HepG2 (cell line): Measurements from ENCODE around the gene MLN. TPM values are rescaled to one million over a fixed set of nuclear protein-coding genes. Genes with fewer than 3 reads are reported as not detected.
A peak's percentile ranks its signal among the peaks of the same experiment; 100 is the strongest.

ENCODE experiments used
- BHLHE40 ChIP-seq: IDR thresholded peaks from 2 replicates; pipeline ENCODE4 v1.6.1; 2011; ENCODE audit warnings: low read length, improper control_type of control experiment
- FOSL1 ChIP-seq: sonication (generic); formaldehyde crosslinking; IDR thresholded peaks from 2 replicates; pipeline ENCODE4 v1.9.0; 2021; ENCODE audit warnings: missing genetic modification reagents, borderline replicate concordance
- HNRNPL ChIP-seq: fragments of 200-400 bp; formaldehyde crosslinking; IDR thresholded peaks from 2 replicates; pipeline ENCODE4 v1.6.1; 2017; ENCODE audit warnings: mild to moderate bottlenecking, low read depth, low read length
- IKZF4 ChIP-seq: sonication (generic); formaldehyde crosslinking; IDR thresholded peaks from 2 replicates; pipeline ENCODE4 v1.5.1; 2020; ENCODE audit warnings: borderline replicate concordance, mild to moderate bottlenecking, low read depth, missing genetic modification reagents; ENCODE audit errors: not compliant biosample characterization
- PHF5A ChIP-seq: IDR thresholded peaks from one replicate; pipeline ENCODE4 v1.6.1; 2018; ENCODE audit warnings: low read depth, missing genetic modification reagents; ENCODE audit not compliant: unreplicated experiment
- RAD51 ChIP-seq: fragments of 450-650 bp; IDR thresholded peaks from 2 replicates; pipeline ENCODE4 v1.6.1; 2016; ENCODE audit warnings: borderline replicate concordance
- RBM39 ChIP-seq: fragments of 200-400 bp; formaldehyde crosslinking; IDR thresholded peaks from one replicate; pipeline ENCODE4 v1.6.1; 2018; ENCODE audit warnings: antibody characterized with exemption, mild to moderate bottlenecking, low read depth, low read length; ENCODE audit not compliant: poor library complexity, severe bottlenecking
- RCOR2 ChIP-seq: IDR thresholded peaks from 2 replicates; pipeline ENCODE4 v1.6.1; 2016; ENCODE audit warnings: missing biosample characterization, missing genetic modification reagents
- RNF2 ChIP-seq: fragments of 450-650 bp; conservative IDR thresholded peaks from 2 replicates; pipeline ENCODE4 v1.6.1; 2016; ENCODE audit warnings: low read depth
- SALL2 ChIP-seq: sonication (generic); formaldehyde crosslinking; IDR thresholded peaks from 2 replicates; pipeline ENCODE4 v1.8.1; 2023; ENCODE audit warnings: mild to moderate bottlenecking, missing genetic modification reagents, inconsistent platforms
- TCF7L2 ChIP-seq: IDR thresholded peaks from 2 replicates; pipeline ENCODE4 v1.6.1; 2011; ENCODE audit warnings: mild to moderate bottlenecking, low read depth, low read length, moderate library complexity
- ZKSCAN1 ChIP-seq: fragments of 150-350 bp; IDR thresholded peaks from 2 replicates; pipeline ENCODE4 v1.6.1; 2014; ENCODE audit warnings: low read length
- ZNF121 ChIP-seq: sonication (generic); formaldehyde crosslinking; IDR thresholded peaks from 2 replicates; pipeline ENCODE4 v1.5.0; 2020; ENCODE audit warnings: mild to moderate bottlenecking, missing genetic modification reagents
- ZNF230 ChIP-seq: sonication (generic); formaldehyde crosslinking; IDR thresholded peaks from 2 replicates; pipeline ENCODE4 v1.4.0; 2020; ENCODE audit warnings: mild to moderate bottlenecking, missing genetic modification reagents
- ZNF333 ChIP-seq: sonication (generic); formaldehyde crosslinking; IDR thresholded peaks from 2 replicates; pipeline ENCODE4 v1.4.0; 2020; ENCODE audit warnings: mild to moderate bottlenecking, missing genetic modification reagents, borderline replicate concordance
- ZNF549 ChIP-seq: sonication (generic); formaldehyde crosslinking; IDR thresholded peaks from 2 replicates; pipeline ENCODE4 v1.5.0; 2020; ENCODE audit warnings: missing genetic modification reagents
- ZNF564 ChIP-seq: sonication (generic); formaldehyde crosslinking; IDR thresholded peaks from 2 replicates; pipeline ENCODE4 v1.8.1; 2023; ENCODE audit warnings: mild to moderate bottlenecking, missing genetic modification reagents
- ZNF567 ChIP-seq: sonication (generic); formaldehyde crosslinking; IDR thresholded peaks from 2 replicates; pipeline ENCODE4 v1.8.1; 2023; ENCODE audit warnings: mild to moderate bottlenecking, missing genetic modification reagents, borderline replicate concordance
- ZNF644 ChIP-seq: IDR thresholded peaks from 2 replicates; pipeline ENCODE4 v1.6.1; 2016; ENCODE audit warnings: low read depth
- ZNF724P ChIP-seq: sonication (generic); formaldehyde crosslinking; IDR thresholded peaks from 2 replicates; pipeline ENCODE4 v1.8.0; 2022; ENCODE audit warnings: missing genetic modification reagents, borderline replicate concordance
- ZNF777 ChIP-seq: sonication (generic); formaldehyde crosslinking; IDR thresholded peaks from 2 replicates; pipeline ENCODE4 v1.4.0; 2020; ENCODE audit warnings: missing genetic modification reagents
- polyA plus RNA-seq, 8 experiments: library from polyadenylated mRNA; depleted of rRNA in 3 of 8; stranded (reverse) in 7 of 8; unstranded in 1 of 8; fragments of >200 nt; fragmentation: Illumina TruSeq in 4 of 8; extraction: Trizol in 4 of 8; gene quantifications; 2 replicates each; pipeline versions ENCODE4 v1.2.1 to v1.2.3, GENCODE V29; 2011 to 2016; ENCODE audit warnings: low read depth in 4 of 8, missing spikeins in 1 of 8, mixed read lengths in 1 of 8; ENCODE audit not compliant: insufficient read depth in 1 of 8
- total RNA-seq, 5 experiments: library from RNA; depleted of rRNA; stranded (reverse); fragments of >200 nt; fragmentation: Illumina TruSeq; extraction: Trizol; gene quantifications; 2 replicates each; pipeline ENCODE4 v1.2.3, GENCODE V29; 2016; ENCODE audit warnings: low read depth in 1 of 5
- TF ChIP-seq, protein P1 (sequence below): IDR thresholded peaks from 2 replicates; pipeline ENCODE4 v1.6.1; 2016; ENCODE audit warnings: low read depth, borderline replicate concordance
- TF ChIP-seq, protein P2 (sequence below): sonication (generic); formaldehyde crosslinking; IDR thresholded peaks from 2 replicates; pipeline ENCODE4 v1.5.0; 2020; ENCODE audit warnings: mild to moderate bottlenecking, missing genetic modification reagents, borderline replicate concordance
- TF ChIP-seq, protein P3 (sequence below), 2 experiments: IDR thresholded peaks; 2 replicates each; pipeline ENCODE4 v1.6.1; 2011 to 2012; ENCODE audit warnings: low read length in 2 of 2, borderline replicate concordance in 1 of 2, low read depth in 1 of 2, mild to moderate bottlenecking in 1 of 2, moderate library complexity in 1 of 2

MLN gene
- total and polyA plus RNA-seq, 2 of the 13 experiments (the other 11 are each of a cell fraction or from before 2014, with no cell fraction given) = not detected

DNA sequence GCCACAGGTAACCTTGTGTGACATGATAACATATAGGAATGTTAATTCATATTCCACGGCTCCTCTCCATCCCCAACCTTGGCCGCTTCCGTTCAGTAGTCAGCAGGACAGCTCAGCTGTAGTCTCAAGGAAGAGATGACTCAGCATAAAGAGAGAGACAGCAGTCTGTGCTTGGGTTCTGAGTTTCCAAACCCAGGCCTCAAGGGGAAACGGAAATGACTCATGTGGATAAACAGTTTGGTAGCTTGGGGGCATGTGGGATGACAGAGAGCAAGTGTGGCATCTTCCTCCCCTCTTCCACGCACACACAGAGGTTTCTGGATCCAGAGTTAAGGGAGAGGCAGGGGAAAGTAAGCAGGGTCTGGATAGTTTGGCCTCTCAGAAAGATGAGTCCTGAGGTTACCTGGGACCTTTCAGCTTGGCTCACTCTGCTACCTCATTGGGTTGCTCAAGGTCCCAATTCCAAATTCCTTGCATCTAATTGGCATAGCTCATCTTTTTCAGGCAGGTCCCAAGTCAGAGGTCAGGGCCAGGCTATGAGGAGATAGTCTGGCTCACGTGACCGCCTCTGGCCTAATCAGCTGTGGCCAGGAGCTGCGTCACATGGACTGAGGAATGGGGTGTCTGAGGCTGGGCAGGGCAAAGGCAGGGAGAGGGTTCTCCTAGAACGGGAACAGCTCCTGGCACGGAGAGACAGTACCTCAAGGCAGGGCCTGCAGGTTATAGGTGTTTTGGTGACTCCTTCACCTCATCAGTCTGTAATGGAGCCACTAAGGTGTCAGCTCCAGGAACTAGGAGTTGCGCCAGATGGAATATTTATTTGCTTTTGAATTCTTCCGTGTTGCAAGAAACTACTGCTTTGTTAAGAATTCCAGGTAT lies 36.5 kb upstream of the MLN start (continued):
- 0 out of 2 replicates have a peak, but pooled peaks have one; percentile 38 for TF ChIP-seq ZNF567 (CRISPR knock-in tag)
- no peak for TF ChIP-seq ZKSCAN1
- TF ChIP-seq ZNF230 (CRISPR knock-in tag) = no peak
- peak; percentile 96 for TF ChIP-seq FOSL1 (CRISPR knock-in tag)
- no peak; the same call in 1 of the 2 replicates for TF ChIP-seq ZNF644 (CRISPR knock-in tag)
- no peak for TF ChIP-seq RBM39
- no peak for TF ChIP-seq ZNF549
- peak; percentile 84 for TF ChIP-seq ZNF121 (CRISPR knock-in tag)
- TF ChIP-seq ZNF564 (CRISPR knock-in tag) = peak; percentile 87
- TF ChIP-seq ZNF333 (CRISPR knock-in tag) = 0 out of 2 replicates have a peak, but pooled peaks have one; percentile 43
- peak; percentile 91 for TF ChIP-seq RAD51
- no peak for TF ChIP-seq HNRNPL
- TF ChIP-seq, protein P1, sequence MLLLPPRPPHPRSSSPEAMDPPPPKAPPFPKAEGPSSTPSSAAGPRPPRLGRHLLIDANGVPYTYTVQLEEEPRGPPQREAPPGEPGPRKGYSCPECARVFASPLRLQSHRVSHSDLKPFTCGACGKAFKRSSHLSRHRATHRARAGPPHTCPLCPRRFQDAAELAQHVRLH (CRISPR knock-in tag) = 0 out of 2 replicates have a peak, but pooled peaks have one; percentile 20
- TF ChIP-seq ZNF724P (CRISPR knock-in tag) = peak; percentile 54; the same call in 1 of the 2 replicates
- TF ChIP-seq TCF7L2 = no peak
- TF ChIP-seq, protein P2, sequence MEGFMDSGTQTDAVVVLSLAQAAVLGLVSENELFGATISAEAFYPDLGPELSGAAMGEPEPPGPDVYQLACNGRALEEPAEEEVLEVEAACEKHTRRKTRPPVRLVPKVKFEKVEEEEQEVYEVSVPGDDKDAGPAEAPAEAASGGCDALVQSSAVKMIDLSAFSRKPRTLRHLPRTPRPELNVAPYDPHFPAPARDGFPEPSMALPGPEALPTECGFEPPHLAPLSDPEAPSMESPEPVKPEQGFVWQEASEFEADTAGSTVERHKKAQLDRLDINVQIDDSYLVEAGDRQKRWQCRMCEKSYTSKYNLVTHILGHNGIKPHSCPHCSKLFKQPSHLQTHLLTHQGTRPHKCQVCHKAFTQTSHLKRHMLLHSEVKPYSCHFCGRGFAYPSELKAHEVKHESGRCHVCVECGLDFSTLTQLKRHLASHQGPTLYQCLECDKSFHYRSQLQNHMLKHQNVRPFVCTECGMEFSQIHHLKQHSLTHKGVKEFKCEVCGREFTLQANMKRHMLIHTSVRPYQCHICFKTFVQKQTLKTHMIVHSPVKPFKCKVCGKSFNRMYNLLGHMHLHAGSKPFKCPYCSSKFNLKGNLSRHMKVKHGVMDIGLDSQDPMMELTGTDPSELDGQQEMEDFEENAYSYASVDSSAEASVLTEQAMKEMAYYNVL (CRISPR knock-in tag) = no peak; the same call in 1 of the 2 replicates
- TF ChIP-seq IKZF4 (CRISPR knock-in tag) = peak; percentile 10
- no peak for TF ChIP-seq ZNF777 (CRISPR knock-in tag)
- TF ChIP-seq, protein P3, sequence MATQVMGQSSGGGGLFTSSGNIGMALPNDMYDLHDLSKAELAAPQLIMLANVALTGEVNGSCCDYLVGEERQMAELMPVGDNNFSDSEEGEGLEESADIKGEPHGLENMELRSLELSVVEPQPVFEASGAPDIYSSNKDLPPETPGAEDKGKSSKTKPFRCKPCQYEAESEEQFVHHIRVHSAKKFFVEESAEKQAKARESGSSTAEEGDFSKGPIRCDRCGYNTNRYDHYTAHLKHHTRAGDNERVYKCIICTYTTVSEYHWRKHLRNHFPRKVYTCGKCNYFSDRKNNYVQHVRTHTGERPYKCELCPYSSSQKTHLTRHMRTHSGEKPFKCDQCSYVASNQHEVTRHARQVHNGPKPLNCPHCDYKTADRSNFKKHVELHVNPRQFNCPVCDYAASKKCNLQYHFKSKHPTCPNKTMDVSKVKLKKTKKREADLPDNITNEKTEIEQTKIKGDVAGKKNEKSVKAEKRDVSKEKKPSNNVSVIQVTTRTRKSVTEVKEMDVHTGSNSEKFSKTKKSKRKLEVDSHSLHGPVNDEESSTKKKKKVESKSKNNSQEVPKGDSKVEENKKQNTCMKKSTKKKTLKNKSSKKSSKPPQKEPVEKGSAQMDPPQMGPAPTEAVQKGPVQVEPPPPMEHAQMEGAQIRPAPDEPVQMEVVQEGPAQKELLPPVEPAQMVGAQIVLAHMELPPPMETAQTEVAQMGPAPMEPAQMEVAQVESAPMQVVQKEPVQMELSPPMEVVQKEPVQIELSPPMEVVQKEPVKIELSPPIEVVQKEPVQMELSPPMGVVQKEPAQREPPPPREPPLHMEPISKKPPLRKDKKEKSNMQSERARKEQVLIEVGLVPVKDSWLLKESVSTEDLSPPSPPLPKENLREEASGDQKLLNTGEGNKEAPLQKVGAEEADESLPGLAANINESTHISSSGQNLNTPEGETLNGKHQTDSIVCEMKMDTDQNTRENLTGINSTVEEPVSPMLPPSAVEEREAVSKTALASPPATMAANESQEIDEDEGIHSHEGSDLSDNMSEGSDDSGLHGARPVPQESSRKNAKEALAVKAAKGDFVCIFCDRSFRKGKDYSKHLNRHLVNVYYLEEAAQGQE (IDR thresholded peaks at IDR 0.05; ENCODE audit: borderline replicate concordance in 1 of 2, low read depth in 1 of 2, low read length in 2 of 2) = 0 out of 4 replicates have a peak, but pooled peaks of 1 of the 2 experiments have one; percentile 45
- TF ChIP-seq BHLHE40 = peak; percentile 91
- TF ChIP-seq RNF2 = 0 out of 2 replicates have a peak, but pooled peaks have one; percentile 44
- TF ChIP-seq SALL2 (CRISPR knock-in tag) = peak; percentile 72; the same call in 1 of the 2 replicates
- peak; percentile 58; the same call in 1 of the 2 replicates for TF ChIP-seq RCOR2 (CRISPR knock-in tag)
- peak; percentile 62 for TF ChIP-seq PHF5A (CRISPR knock-in tag)
